Testis (tissue), 3 donors: ENCODE measurements around the gene SH3GL2. TPM values are rescaled to one million over a fixed set of nuclear protein-coding genes. Genes with fewer than 3 reads are reported as not detected.

ENCODE experiments used
- DNase-seq: peaks from one replicate; pipeline ENCODE4 v3.0.0-alpha.2; 2019
- H3K27ac ChIP-seq, 2 donors: fragments of 200-600 bp; sonication (generic); one replicate each; pipeline ENCODE4 v1.5.1; 2019
- H3K27me3 ChIP-seq: fragments of 200-600 bp; sonication (generic); one replicate; pipeline ENCODE4 v1.5.1; 2019
- H3K36me3 ChIP-seq: fragments of 200-600 bp; sonication (generic); one replicate; pipeline ENCODE4 v1.5.1; 2017; ENCODE audit warnings: low read depth; ENCODE audit errors: missing control alignments
- H3K4me1 ChIP-seq: fragments of 200-600 bp; sonication (generic); one replicate; pipeline ENCODE4 v1.5.1; 2019
- H3K4me3 ChIP-seq, 2 donors: fragments of 200-600 bp; sonication (generic); one replicate each; pipeline ENCODE4 v1.5.1; 2017 to 2019
- H3K9me3 ChIP-seq: fragments of 200-600 bp; sonication (generic); one replicate; pipeline ENCODE4 v1.5.1; 2017
- CTCF ChIP-seq, 3 experiments: fragments of 450-650 bp in 2 of 3; fragments of 200-600 bp in 1 of 3; sonication (generic) in 1 of 3; IDR thresholded peaks; one replicate each; pipeline ENCODE4 v1.5.1; 2016 to 2019; ENCODE audit warnings: antibody characterized with exemption in 3 of 3, mild to moderate bottlenecking in 2 of 3, moderate library complexity in 1 of 3
- POLR2A ChIP-seq: fragments of 450-650 bp; IDR thresholded peaks from one replicate; pipeline ENCODE4 v1.6.1; 2017; ENCODE audit warnings: antibody characterized with exemption, mild to moderate bottlenecking, moderate library complexity
- WGBS, 2 donors: methylation state at CpG; one replicate each; pipeline ENCODE4 v1.1.5; 2018; 5-methylcytosine and 5-hydroxymethylcytosine counted together
- intact Hi-C: fragments of 100-400 bp; cut with DNase I; formaldehyde crosslinking; loops from one replicate; pipeline ENCODE4 v1.15.1; 2023; ENCODE audit warnings: low total_unique reads
- polyA plus RNA-seq: library from polyadenylated mRNA; stranded (reverse); fragments of 350-450 nt; fragmentation: Illumina TruSeq; extraction: RNeasy Lipid Tissue Mini Kit (QIAGEN cat#74804); gene quantifications from one replicate; pipeline ENCODE4 v1.2.3, GENCODE V29; 2014; ENCODE audit warnings: low read depth, low replicate concordance; ENCODE audit not compliant: insufficient read depth
- total RNA-seq, 2 donors: library from RNA; depleted of rRNA; stranded (reverse); fragments of >200 nt; gene quantifications; one replicate each; pipeline ENCODE4 v1.2.3, GENCODE V29; 2016

The SH3GL2 gene
- total and polyA plus RNA-seq, 3 donors from 2014 or later: 9.6 to 15.2 (median 10.7) TPM

- H3K4me3 ChIP-seq: no peak overlapping the region
- 65 to 76% methylated on average over 2 of the region's 2 CpGs for WGBS, 2 donors
- no peak overlapping the region for H3K27ac ChIP-seq
- H3K27me3 ChIP-seq: no peaks in the 10 kb centered on the region
- no peak for DNase-seq
- TF ChIP-seq POLR2A: no peak
- no peak for TF ChIP-seq CTCF (IDR thresholded peaks at IDR 0.05)
- intact Hi-C loops: no loop called here
- H3K36me3 ChIP-seq: no peaks in the 10 kb centered on the region
- no peaks in the 10 kb centered on the region for H3K4me1 ChIP-seq
- H3K9me3 ChIP-seq: no peaks in the 10 kb centered on the region
These were observed 79.4 kb downstream of the SH3GL2 start for GRCh38 chr9:17658237-17658636.

- no peaks in the 10 kb centered on the region for H3K9me3 ChIP-seq
- no peak for TF ChIP-seq POLR2A
- no peak for TF ChIP-seq CTCF (IDR thresholded peaks at IDR 0.05)
- H3K4me3 ChIP-seq: no peak overlapping the region
- H3K27ac ChIP-seq: no peak overlapping the region
- no peak for DNase-seq
- 77 to 88% methylated on average over 3 of the region's 3 CpGs for WGBS, 2 donors
- intact Hi-C loops: no loop called here
- no peaks in the 10 kb centered on the region for H3K27me3 ChIP-seq
- no peaks in the 10 kb centered on the region for H3K36me3 ChIP-seq
- H3K4me1 ChIP-seq: no peaks in the 10 kb centered on the region
These were observed 81.3 kb downstream of the SH3GL2 start for GRCh38 chr9:17660158-17660557.

- Histone ChIP-seq H3K36me3 (no peaks in the 10 kb centered on the region), H3K4me1 (no peaks in the 10 kb centered on the region), H3K9me3 (no peaks in the 10 kb centered on the region), H3K27me3 (no peaks in the 10 kb centered on the region), H3K4me3 (no peak overlapping the region), H3K27ac (no peak overlapping the region)
- WGBS, 2 donors: 85 to 90% methylated on average over 3 of the region's 3 CpGs
- no peak for DNase-seq
- intact Hi-C loops: no loop called here
- no peak for TF ChIP-seq CTCF (IDR thresholded peaks at IDR 0.05)
- no peak for TF ChIP-seq POLR2A
These were observed 86.6 kb downstream of the SH3GL2 start for GRCh38 chr9:17665450-17665849.

GRCh38 chr9:17669206-17669605, 90.3 kb downstream of the SH3GL2 start:
- no peaks in the 10 kb centered on the region for H3K4me1 ChIP-seq
- H3K36me3 ChIP-seq: no peaks in the 10 kb centered on the region
- TF ChIP-seq POLR2A (no peak), CTCF (IDR thresholded peaks at IDR 0.05) (no peak)
- no peak overlapping the region for H3K4me3 ChIP-seq
- no peak for DNase-seq
- H3K27ac ChIP-seq: no peak overlapping the region
- intact Hi-C loops: no loop called here
- 84 to 92% methylated on average over 4 of the region's 4 CpGs for WGBS, 2 donors
- H3K9me3 ChIP-seq: no peaks in the 10 kb centered on the region
- H3K27me3 ChIP-seq: no peaks in the 10 kb centered on the region

GRCh38 chr9:17682684-17683083, 103.8 kb downstream of the SH3GL2 start:
- H3K36me3 ChIP-seq: no peaks in the 10 kb centered on the region
- no peak overlapping the region for H3K27ac ChIP-seq
- DNase-seq: no peak
- no peaks in the 10 kb centered on the region for H3K9me3 ChIP-seq
- TF ChIP-seq POLR2A (no peak), CTCF (IDR thresholded peaks at IDR 0.05) (no peak)
- intact Hi-C loops: no loop called here
- no peak overlapping the region for H3K4me3 ChIP-seq
- WGBS, 2 donors: 94 to 96% methylated on average over 2 of the region's 2 CpGs
- no peaks in the 10 kb centered on the region for H3K4me1 ChIP-seq
- no peaks in the 10 kb centered on the region for H3K27me3 ChIP-seq
